K562 (cell line): Measurements from ENCODE around the gene DAPK1.

Experiments used
- ARID2 ChIP-seq: fragments of 450-650 bp; IDR thresholded peaks from 2 replicates; pipeline ENCODE4 v1.6.1; 2017; ENCODE audit warnings: antibody characterized with exemption, mild to moderate bottlenecking
- FOXP1 ChIP-seq: sonication (generic); formaldehyde crosslinking; IDR thresholded peaks from 2 replicates; pipeline ENCODE4 v1.8.0; 2022; ENCODE audit warnings: mild to moderate bottlenecking, missing genetic modification reagents
- MTA1 ChIP-seq: fragments of 450-650 bp; IDR thresholded peaks from 2 replicates; pipeline ENCODE4 v1.6.1; 2017; ENCODE audit warnings: borderline replicate concordance
- POLR2AphosphoS2 ChIP-seq: IDR thresholded peaks from 2 replicates; pipeline ENCODE4 v1.6.1; 2012; ENCODE audit warnings: low read length, improper control_type of control experiment
- RAD21 ChIP-seq, 2 experiments: fragments of 250-450 bp in 1 of 2; fragments of 450-650 bp in 1 of 2; sonication (Bioruptor Pico) in 1 of 2; formaldehyde crosslinking in 1 of 2; IDR thresholded peaks in 1 of 2; conservative IDR thresholded peaks in 1 of 2; 2 replicates each; pipeline versions ENCODE4 v1.4.0 to v1.8.0; 2020 to 2022; ENCODE audit warnings: mild to moderate bottlenecking in 2 of 2, moderate library complexity in 1 of 2
- SMC3 ChIP-seq: conservative IDR thresholded peaks from 2 replicates; pipeline ENCODE4 v1.6.1; 2011; ENCODE audit warnings: low read depth, low read length, improper control_type of control experiment; ENCODE audit not compliant: insufficient read depth
- STAG1 ChIP-seq: sonication (generic); formaldehyde crosslinking; IDR thresholded peaks from 2 replicates; pipeline ENCODE4 v1.5.0; 2020; ENCODE audit warnings: missing genetic modification reagents, borderline replicate concordance
- ZFP36 ChIP-seq: fragments of 150-350 bp; IDR thresholded peaks from 2 replicates; pipeline ENCODE4 v1.6.1; 2018; ENCODE audit warnings: low read length, low read depth; ENCODE audit not compliant: partially characterized antibody
- TF ChIP-seq, protein P1 (sequence below): fragments of 450-650 bp; IDR thresholded peaks from 2 replicates; pipeline ENCODE4 v1.6.1; 2016; ENCODE audit warnings: missing biosample characterization, missing genetic modification characterization
- TF ChIP-seq, protein P2 (sequence below), 3 experiments: IDR thresholded peaks in 2 of 3; conservative IDR thresholded peaks in 1 of 3; 2 replicates each; pipeline ENCODE4 v1.5.1; 2011 to 2012; ENCODE audit warnings: low read length in 3 of 3, mild to moderate bottlenecking in 3 of 3, control low read depth in 2 of 3, improper control_type of control experiment in 1 of 3, inconsistent platforms in 1 of 3, low read depth in 1 of 3, mixed read lengths in 1 of 3, moderate library complexity in 1 of 3; ENCODE audit not compliant: insufficient read depth in 2 of 3
- TF ChIP-seq, protein P3 (sequence below): fragments of 250-450 bp; sonication (Bioruptor Pico); IDR thresholded peaks from 2 replicates; pipeline ENCODE4 v1.5.0; 2021

DNA sequence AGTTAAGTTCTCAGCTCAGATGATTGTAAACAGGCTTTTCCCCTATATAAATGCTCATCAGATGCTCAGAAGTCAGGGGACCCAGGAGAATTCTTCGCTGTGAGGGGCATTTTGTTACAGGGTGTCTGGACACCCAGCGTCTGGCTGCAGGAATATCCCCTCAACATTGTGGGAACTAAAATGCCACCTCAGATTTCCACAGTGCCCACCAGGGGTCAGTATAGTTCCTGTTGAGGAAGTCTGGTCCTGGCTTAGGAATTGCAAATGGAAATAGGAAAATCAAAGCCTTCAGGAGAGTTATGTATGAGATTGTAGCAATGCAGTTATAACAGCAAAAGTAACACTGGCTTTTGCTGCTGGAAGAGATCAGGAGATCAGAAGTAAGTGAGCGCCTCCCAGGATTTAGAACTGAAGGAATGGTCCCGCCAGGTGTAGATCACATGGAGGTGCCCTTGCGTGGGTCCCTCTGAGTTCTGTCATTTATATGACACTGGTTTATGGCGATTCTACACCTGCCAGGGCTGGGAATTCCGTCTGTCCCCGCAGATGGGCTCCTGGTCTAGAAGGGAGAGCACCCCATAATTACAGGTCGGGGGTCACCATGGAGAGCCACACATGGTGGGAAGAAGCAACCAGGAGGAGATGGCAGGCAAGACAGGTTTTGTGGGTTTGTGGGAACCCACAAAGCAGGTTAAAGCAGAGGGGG is 181.1 kb downstream of the DAPK1 start:
- TF ChIP-seq, protein P1, sequence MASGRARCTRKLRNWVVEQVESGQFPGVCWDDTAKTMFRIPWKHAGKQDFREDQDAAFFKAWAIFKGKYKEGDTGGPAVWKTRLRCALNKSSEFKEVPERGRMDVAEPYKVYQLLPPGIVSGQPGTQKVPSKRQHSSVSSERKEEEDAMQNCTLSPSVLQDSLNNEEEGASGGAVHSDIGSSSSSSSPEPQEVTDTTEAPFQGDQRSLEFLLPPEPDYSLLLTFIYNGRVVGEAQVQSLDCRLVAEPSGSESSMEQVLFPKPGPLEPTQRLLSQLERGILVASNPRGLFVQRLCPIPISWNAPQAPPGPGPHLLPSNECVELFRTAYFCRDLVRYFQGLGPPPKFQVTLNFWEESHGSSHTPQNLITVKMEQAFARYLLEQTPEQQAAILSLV, result no peak
- no peak for TF ChIP-seq ZFP36
- TF ChIP-seq RAD21 (CRISPR knock-in tag; conservative IDR thresholded peaks at IDR 0.05 in 1 of 2, IDR thresholded peaks at IDR 0.05 in 1 of 2), result peak; percentile 54 to 79
- peak; percentile 83 for TF ChIP-seq SMC3
- TF ChIP-seq, protein P2, sequence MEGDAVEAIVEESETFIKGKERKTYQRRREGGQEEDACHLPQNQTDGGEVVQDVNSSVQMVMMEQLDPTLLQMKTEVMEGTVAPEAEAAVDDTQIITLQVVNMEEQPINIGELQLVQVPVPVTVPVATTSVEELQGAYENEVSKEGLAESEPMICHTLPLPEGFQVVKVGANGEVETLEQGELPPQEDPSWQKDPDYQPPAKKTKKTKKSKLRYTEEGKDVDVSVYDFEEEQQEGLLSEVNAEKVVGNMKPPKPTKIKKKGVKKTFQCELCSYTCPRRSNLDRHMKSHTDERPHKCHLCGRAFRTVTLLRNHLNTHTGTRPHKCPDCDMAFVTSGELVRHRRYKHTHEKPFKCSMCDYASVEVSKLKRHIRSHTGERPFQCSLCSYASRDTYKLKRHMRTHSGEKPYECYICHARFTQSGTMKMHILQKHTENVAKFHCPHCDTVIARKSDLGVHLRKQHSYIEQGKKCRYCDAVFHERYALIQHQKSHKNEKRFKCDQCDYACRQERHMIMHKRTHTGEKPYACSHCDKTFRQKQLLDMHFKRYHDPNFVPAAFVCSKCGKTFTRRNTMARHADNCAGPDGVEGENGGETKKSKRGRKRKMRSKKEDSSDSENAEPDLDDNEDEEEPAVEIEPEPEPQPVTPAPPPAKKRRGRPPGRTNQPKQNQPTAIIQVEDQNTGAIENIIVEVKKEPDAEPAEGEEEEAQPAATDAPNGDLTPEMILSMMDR (IDR thresholded peaks at IDR 0.05 in 2 of 3, conservative IDR thresholded peaks at IDR 0.05 in 1 of 3; ENCODE audit: insufficient read depth in 2 of 3, low read depth in 1 of 3, low read length in 3 of 3), result peak; percentile 70 to 77 (median 73)
- TF ChIP-seq FOXP1 (CRISPR knock-in tag), result no peak
- peak; percentile 17; the same call in 1 of the 2 replicates for TF ChIP-seq STAG1
- no peak for TF ChIP-seq POLR2AphosphoS2
- TF ChIP-seq, protein P3, sequence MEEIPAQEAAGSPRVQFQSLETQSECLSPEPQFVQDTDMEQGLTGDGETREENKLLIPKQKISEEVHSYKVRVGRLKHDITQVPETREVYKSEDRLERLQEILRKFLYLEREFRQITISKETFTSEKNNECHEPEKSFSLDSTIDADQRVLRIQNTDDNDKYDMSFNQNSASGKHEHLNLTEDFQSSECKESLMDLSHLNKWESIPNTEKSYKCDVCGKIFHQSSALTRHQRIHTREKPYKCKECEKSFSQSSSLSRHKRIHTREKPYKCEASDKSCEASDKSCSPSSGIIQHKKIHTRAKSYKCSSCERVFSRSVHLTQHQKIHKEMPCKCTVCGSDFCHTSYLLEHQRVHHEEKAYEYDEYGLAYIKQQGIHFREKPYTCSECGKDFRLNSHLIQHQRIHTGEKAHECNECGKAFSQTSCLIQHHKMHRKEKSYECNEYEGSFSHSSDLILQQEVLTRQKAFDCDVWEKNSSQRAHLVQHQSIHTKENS (CRISPR knock-in tag), result no peak
- TF ChIP-seq ARID2, result no peak
- TF ChIP-seq MTA1, result no peak
